CD4-positive, alpha-beta memory T cell (primary cell): ENCODE data around the gene CELF4. TPM values are rescaled to one million over a fixed set of nuclear protein-coding genes. Genes with fewer than 3 reads are reported as not detected.

Experiments used
- CTCF ChIA-PET: fragments of 350-600 bp; sonication (Branson Sonifier 250); formaldehyde crosslinking; loops from one replicate; lab custom pipeline; 2021; ENCODE audit warnings: inconsistent platforms; ENCODE audit not compliant: partially characterized antibody; lab: Charles Lee
- POLR2A ChIA-PET: fragments of 350-600 bp; sonication (Branson Sonifier 250); formaldehyde crosslinking; loops from one replicate; lab custom pipeline; 2021; ENCODE audit not compliant: partially characterized antibody; lab: Charles Lee
- DNase-seq, 5 donors: peaks; one replicate each; pipeline versions ENCODE4 v3.0.0 to v3.0.0-alpha.2; 2020 to 2022; ENCODE audit warnings: mixed read lengths in 1 of 5
- H3K27ac ChIP-seq: one replicate; pipeline ENCODE4 v1.7.0; 2013; ENCODE audit warnings: low read depth, low read length
- H3K27me3 ChIP-seq: 2 replicates; pipeline ENCODE4 v1.7.0; 2013; ENCODE audit warnings: mild to moderate bottlenecking, low read length, moderate library complexity; ENCODE audit not compliant: insufficient read depth
- H3K36me3 ChIP-seq: 2 replicates; pipeline ENCODE4 v1.7.0; 2013; ENCODE audit warnings: mild to moderate bottlenecking, low read length, moderate library complexity; ENCODE audit not compliant: insufficient read depth
- H3K4me1 ChIP-seq: 2 replicates; pipeline ENCODE4 v1.7.0; 2013; ENCODE audit warnings: mild to moderate bottlenecking, low read length, moderate library complexity; ENCODE audit not compliant: insufficient read depth
- H3K4me3 ChIP-seq, 2 donors: one replicate each; pipeline ENCODE4 v1.7.0; 2013; ENCODE audit warnings: low read length in 2 of 2, mild to moderate bottlenecking in 1 of 2
- H3K9me3 ChIP-seq, 2 donors: one replicate each; pipeline ENCODE4 v1.7.0; 2013; ENCODE audit warnings: low read length in 2 of 2, control low read depth in 1 of 2; ENCODE audit not compliant: control insufficient read depth in 1 of 2
- H3K27ac Mint-ChIP-seq, 7 donors: one replicate each; pipeline ENCODE4 v1.8.0; 2020 to 2021; ENCODE audit warnings: mixed read lengths in 7 of 7, mild to moderate bottlenecking in 6 of 7, inconsistent platforms in 3 of 7, moderate library complexity in 3 of 7
- H3K27me3 Mint-ChIP-seq, 2 donors: one replicate each; pipeline ENCODE4 v1.8.0; 2020 to 2021; ENCODE audit warnings: mixed read lengths in 2 of 2
- H3K36me3 Mint-ChIP-seq, 2 donors: one replicate each; pipeline ENCODE4 v1.8.0; 2020 to 2021; ENCODE audit warnings: mixed read lengths in 2 of 2, inconsistent platforms in 1 of 2, mild to moderate bottlenecking in 1 of 2
- H3K4me1 Mint-ChIP-seq, 4 donors: one replicate each; pipeline ENCODE4 v1.8.0; 2020 to 2021; ENCODE audit warnings: mixed read lengths in 4 of 4, mild to moderate bottlenecking in 1 of 4
- H3K4me3 Mint-ChIP-seq, 8 donors: one replicate each; pipeline ENCODE4 v1.8.0; 2020 to 2021; ENCODE audit warnings: mixed read lengths in 8 of 8, mild to moderate bottlenecking in 7 of 8, moderate library complexity in 6 of 8, inconsistent platforms in 3 of 8
- H3K9me3 Mint-ChIP-seq, 8 donors: one replicate each; pipeline ENCODE4 v1.8.0; 2020 to 2021; ENCODE audit warnings: mixed read lengths in 8 of 8, mild to moderate bottlenecking in 5 of 8, inconsistent platforms in 3 of 8, moderate library complexity in 1 of 8
- intact Hi-C: fragments of 100-400 bp; cut with micrococcal nuclease; formaldehyde crosslinking; loops from one replicate; pipeline ENCODE4 v1.15.1; 2023
- polyA plus RNA-seq, 2 donors: library from polyadenylated mRNA; unstranded; fragments of 300-500 nt; fragmentation: Illumina TruSeq; gene quantifications; one replicate each; pipeline ENCODE4 v1.2.3, GENCODE V29; 2021
- total RNA-seq, 2 experiments: library from RNA; stranded (reverse); gene quantifications; one replicate each; pipeline ENCODE4 v1.2.3, GENCODE V29; 2021

The CELF4 gene
- total RNA-seq, result not detected
- under 1 TPM in 1 of 2 donors, not detected in 1; 0.23 TPM for polyA plus RNA-seq

GRCh38 chr18:37565101-37565976, at the start of gene CELF4:
Gene CELF4, minus strand, starts transcription at chr18:37565798.
- no peaks in the 10 kb centered on the region for H3K36me3 ChIP-seq
- DNase-seq, result no peak
- peaks cover 6% of the 10 kb centered on the region for H3K4me1 ChIP-seq
- Mint-ChIP-seq H3K36me3 (no peaks in the 10 kb centered on the region), H3K9me3 (peaks cover 0 to 13% (median 3%) of the 10 kb centered on the region in 8 donors), H3K27ac (no peak within 1 kb of the TSS), H3K4me1 (peaks cover 8 to 23% (median 10%) of the 10 kb centered on the region in 4 donors), H3K27me3 (peaks cover 46 to 48% of the 10 kb centered on the region in 2 donors), H3K4me3 (peak within 1 kb of the TSS; percentile 57 to 82 (median 66))
- H3K9me3 ChIP-seq, result no peaks in the 10 kb centered on the region
- ChIA-PET POLR2A (no interaction called here), CTCF (no interaction called here)
- H3K27ac ChIP-seq, result no peak within 1 kb of the TSS
- no peak within 1 kb of the TSS for H3K4me3 ChIP-seq
- intact Hi-C loops, result no loop called here
- peaks cover 10% of the 10 kb centered on the region for H3K27me3 ChIP-seq

GRCh38 chr18:37613253-37613565, 47.6 kb upstream of the CELF4 start:
- Mint-ChIP-seq H3K36me3 (no peaks in the 10 kb centered on the region), H3K27ac (no peak overlapping the region), H3K9me3 (peaks cover 0 to 12% (median under 1%) of the 10 kb centered on the region in 8 donors), H3K27me3 (peaks cover 0 to 1% of the 10 kb centered on the region in 2 donors), H3K4me3 (no peak overlapping the region), H3K4me1 (no peaks in the 10 kb centered on the region)
- Histone ChIP-seq H3K4me3 (no peak overlapping the region), H3K27ac (no peak overlapping the region), H3K9me3 (no peaks in the 10 kb centered on the region), H3K27me3 (no peaks in the 10 kb centered on the region), H3K36me3 (no peaks in the 10 kb centered on the region), H3K4me1 (no peaks in the 10 kb centered on the region)
- CTCF ChIA-PET, result no interaction called here
- POLR2A ChIA-PET, result no interaction called here
- DNase-seq, result no peak
- intact Hi-C loops, result no loop called here

GRCh38 chr18:37612524-37613252, 47.1 kb upstream of the CELF4 start:
- Histone ChIP-seq H3K4me1 (no peaks in the 10 kb centered on the region), H3K27ac (no peak overlapping the region), H3K4me3 (no peak overlapping the region), H3K36me3 (no peaks in the 10 kb centered on the region), H3K9me3 (no peaks in the 10 kb centered on the region), H3K27me3 (no peaks in the 10 kb centered on the region)
- H3K9me3 Mint-ChIP-seq, result peaks cover 0 to 15% (median under 1%) of the 10 kb centered on the region in 8 donors
- no peaks in the 10 kb centered on the region for H3K36me3 Mint-ChIP-seq
- intact Hi-C loops, result no loop called here
- ChIA-PET POLR2A (no interaction called here), CTCF (no interaction called here)
- no peaks in the 10 kb centered on the region for H3K4me1 Mint-ChIP-seq
- no peak for DNase-seq
- H3K27ac Mint-ChIP-seq, result no peak overlapping the region
- H3K27me3 Mint-ChIP-seq, result peaks cover 0 to 1% of the 10 kb centered on the region in 2 donors
- no peak overlapping the region for H3K4me3 Mint-ChIP-seq

GRCh38 chr18:37611614-37612279, 46.1 kb upstream of the CELF4 start:
- intact Hi-C loops, result no loop called here
- no peak overlapping the region for H3K4me3 Mint-ChIP-seq
- H3K27me3 Mint-ChIP-seq, result peaks cover 0 to 1% of the 10 kb centered on the region in 2 donors
- Histone ChIP-seq H3K4me3 (no peak overlapping the region), H3K27me3 (no peaks in the 10 kb centered on the region), H3K9me3 (no peaks in the 10 kb centered on the region), H3K4me1 (no peaks in the 10 kb centered on the region), H3K36me3 (no peaks in the 10 kb centered on the region), H3K27ac (no peak overlapping the region)
- no peak overlapping the region for H3K27ac Mint-ChIP-seq
- POLR2A ChIA-PET, result no interaction called here
- CTCF ChIA-PET, result no interaction called here
- peaks cover 0 to 15% (median 0%) of the 10 kb centered on the region in 8 donors for H3K9me3 Mint-ChIP-seq
- H3K36me3 Mint-ChIP-seq, result no peaks in the 10 kb centered on the region
- H3K4me1 Mint-ChIP-seq, result no peaks in the 10 kb centered on the region
- DNase-seq, result no peak

- Mint-ChIP-seq H3K9me3 (peaks cover 0 to 21% (median 1%) of the 10 kb centered on the region in 8 donors), H3K27me3 (peaks cover 0 to 1% of the 10 kb centered on the region in 2 donors), H3K4me3 (no peak overlapping the region), H3K27ac (no peak overlapping the region), H3K36me3 (no peaks in the 10 kb centered on the region), H3K4me1 (no peaks in the 10 kb centered on the region)
- Histone ChIP-seq H3K36me3 (no peaks in the 10 kb centered on the region), H3K4me3 (no peak overlapping the region), H3K4me1 (no peaks in the 10 kb centered on the region), H3K27me3 (no peaks in the 10 kb centered on the region), H3K9me3 (no peaks in the 10 kb centered on the region), H3K27ac (no peak overlapping the region)
- ChIA-PET POLR2A (no interaction called here), CTCF (no interaction called here)
- no peak for DNase-seq
- intact Hi-C loops, result no loop called here
Observed at GRCh38 chr18:37608876-37609275, 43.3 kb upstream of the CELF4 start.

GRCh38 chr18:37607281-37607680, 41.7 kb upstream of the CELF4 start:
- Mint-ChIP-seq H3K4me1 (no peaks in the 10 kb centered on the region), H3K4me3 (no peak overlapping the region), H3K27ac (no peak overlapping the region), H3K36me3 (no peaks in the 10 kb centered on the region), H3K27me3 (peaks cover 0 to 1% of the 10 kb centered on the region in 2 donors), H3K9me3 (peaks cover 0 to 23% (median 2%) of the 10 kb centered on the region in 8 donors)
- intact Hi-C loops, result no loop called here
- no peaks in the 10 kb centered on the region for H3K9me3 ChIP-seq
- no peak overlapping the region for H3K27ac ChIP-seq
- H3K36me3 ChIP-seq, result no peaks in the 10 kb centered on the region
- H3K27me3 ChIP-seq, result no peaks in the 10 kb centered on the region
- no peak for DNase-seq
- CTCF ChIA-PET, result no interaction called here
- no peak overlapping the region for H3K4me3 ChIP-seq
- POLR2A ChIA-PET, result no interaction called here
- no peaks in the 10 kb centered on the region for H3K4me1 ChIP-seq

GRCh38 chr18:37604032-37604431, 38.4 kb upstream of the CELF4 start:
- Mint-ChIP-seq H3K9me3 (peaks cover 0 to 15% (median 4%) of the 10 kb centered on the region in 8 donors), H3K4me1 (no peaks in the 10 kb centered on the region), H3K36me3 (no peaks in the 10 kb centered on the region), H3K27me3 (no peaks in the 10 kb centered on the region), H3K4me3 (no peak overlapping the region), H3K27ac (no peak overlapping the region)
- Histone ChIP-seq H3K9me3 (no peaks in the 10 kb centered on the region), H3K4me3 (no peak overlapping the region), H3K4me1 (no peaks in the 10 kb centered on the region), H3K27ac (no peak overlapping the region), H3K27me3 (no peaks in the 10 kb centered on the region), H3K36me3 (no peaks in the 10 kb centered on the region)
- CTCF ChIA-PET, result no interaction called here
- POLR2A ChIA-PET, result no interaction called here
- no peak for DNase-seq
- intact Hi-C loops, result no loop called here
